Neural cell (in vitro differentiated cells): Measurements from ENCODE around the gene KCNJ4. TPM values are rescaled to one million over a fixed set of nuclear protein-coding genes. Genes with fewer than 3 reads are reported as not detected.

Experiments used
- H2AFZ ChIP-seq: fragments of 200-600, 300-800 bp; sonication (generic), shearing (Covaris generic); 2 replicates; pipeline ENCODE4 v1.6.0; 2014; ENCODE audit warnings: low read depth, mild to moderate bottlenecking, antibody characterized with exemption, low read length, moderate library complexity
- H3F3A ChIP-seq: fragments of 200-600 bp; shearing (Covaris generic); 2 replicates; pipeline ENCODE4 v1.6.1; 2016; ENCODE audit warnings: mild to moderate bottlenecking, moderate library complexity, mixed read lengths, antibody characterized with exemption, low read length; ENCODE audit not compliant: insufficient read depth, poor library complexity, severe bottlenecking
- H3K27ac ChIP-seq: fragments of 200-600, 300-800 bp; sonication (generic), shearing (Covaris generic); 2 replicates; pipeline ENCODE4 v1.5.1; 2014; ENCODE audit warnings: mild to moderate bottlenecking, low read length, moderate library complexity
- H3K27me3 ChIP-seq: fragments of 300-800, 200-600 bp; sonication (generic), shearing (Covaris generic); 2 replicates; pipeline ENCODE4 v1.6.0; 2014; ENCODE audit warnings: mild to moderate bottlenecking, low read depth, low read length, moderate library complexity; ENCODE audit not compliant: insufficient read depth
- H3K36me3 ChIP-seq: fragments of 300-800, 200-600 bp; sonication (generic), shearing (Covaris generic); 2 replicates; pipeline ENCODE4 v1.5.1; 2014; ENCODE audit warnings: mild to moderate bottlenecking, antibody characterized with exemption, low read length, moderate library complexity; ENCODE audit not compliant: insufficient read depth
- H3K4me2 ChIP-seq: fragments of 300-800, 200-600 bp; sonication (generic), shearing (Covaris generic); 2 replicates; pipeline ENCODE4 v1.6.0; 2014; ENCODE audit warnings: mild to moderate bottlenecking, low read length
- H3K4me3 ChIP-seq: fragments of 300-800, 200-600 bp; sonication (generic), shearing (Covaris generic); 2 replicates; pipeline ENCODE4 v1.5.1; 2014; ENCODE audit warnings: mild to moderate bottlenecking, low read length, moderate library complexity
- H3K79me2 ChIP-seq: fragments of 200-600 bp; shearing (Covaris generic); replicated peaks from 2 replicates; pipeline ENCODE4 v1.6.0; 2014; ENCODE audit warnings: mild to moderate bottlenecking, low read length, moderate library complexity; ENCODE audit not compliant: insufficient read depth
- H3K9ac ChIP-seq: fragments of 300-800, 200-600 bp; sonication (generic), shearing (Covaris generic); 2 replicates; pipeline ENCODE4 v1.6.1; 2016; ENCODE audit warnings: mild to moderate bottlenecking, low read length, mixed read lengths
- H3K9me2 ChIP-seq: fragments of 200-600 bp; shearing (Covaris generic); 2 replicates; pipeline ENCODE4 v1.6.1; 2016; ENCODE audit warnings: mild to moderate bottlenecking, low read length, mixed read lengths; ENCODE audit not compliant: insufficient read depth
- H3K9me3 ChIP-seq: fragments of 200-600, 300-800 bp; sonication (generic), shearing (Covaris generic); 2 replicates; pipeline ENCODE4 v1.6.1; 2016; ENCODE audit warnings: mild to moderate bottlenecking, mixed run types, low read length, moderate library complexity, mixed read lengths
- H4K20me1 ChIP-seq: fragments of 200-600 bp; shearing (Covaris generic); 2 replicates; pipeline ENCODE4 v1.6.1; 2016; ENCODE audit warnings: mild to moderate bottlenecking, mixed run types; ENCODE audit not compliant: insufficient read depth
- CTCF ChIP-seq: fragments of 450-650 bp; IDR thresholded peaks from 2 replicates; pipeline ENCODE4 v1.5.1; 2014; ENCODE audit warnings: antibody characterized with exemption, mild to moderate bottlenecking, moderate library complexity; ENCODE audit not compliant: poor library complexity, severe bottlenecking
- EP300 ChIP-seq: fragments of 450-650 bp; conservative IDR thresholded peaks from 2 replicates; pipeline ENCODE4 v1.6.1; 2014; ENCODE audit warnings: antibody characterized with exemption, mild to moderate bottlenecking, moderate library complexity; ENCODE audit not compliant: poor library complexity, severe bottlenecking
- EZH2 ChIP-seq: fragments of 200-600, 300-800 bp; shearing (Covaris generic), sonication (generic); IDR thresholded peaks from 2 replicates; pipeline ENCODE4 v1.6.1; 2014; ENCODE audit warnings: antibody characterized with exemption, low read length, borderline replicate concordance, mild to moderate bottlenecking; ENCODE audit not compliant: insufficient read depth, poor library complexity, severe bottlenecking
- MXI1 ChIP-seq: fragments of 450-650 bp; conservative IDR thresholded peaks from 2 replicates; pipeline ENCODE4 v1.6.1; 2014; ENCODE audit warnings: antibody characterized with exemption, mild to moderate bottlenecking; ENCODE audit not compliant: poor library complexity, severe bottlenecking
- POLR2AphosphoS5 ChIP-seq: IDR thresholded peaks from 2 replicates; pipeline ENCODE4 v1.6.1; 2012
- RAD21 ChIP-seq: fragments of 450-650 bp; conservative IDR thresholded peaks from 2 replicates; pipeline ENCODE4 v1.6.1; 2014; ENCODE audit warnings: antibody characterized with exemption, mild to moderate bottlenecking, moderate library complexity
- REST ChIP-seq: IDR thresholded peaks from 2 replicates; pipeline ENCODE4 v1.6.1; 2012; ENCODE audit warnings: borderline replicate concordance
- SMC3 ChIP-seq: fragments of 450-650 bp; conservative IDR thresholded peaks from 2 replicates; pipeline ENCODE4 v1.6.1; 2014; ENCODE audit warnings: antibody characterized with exemption, mild to moderate bottlenecking, moderate library complexity; ENCODE audit not compliant: poor library complexity
- TAF1 ChIP-seq: IDR thresholded peaks from 2 replicates; pipeline ENCODE4 v1.6.1; 2012; ENCODE audit warnings: low read depth
- polyA plus RNA-seq: library from polyadenylated mRNA; depleted of rRNA; stranded (reverse); fragments of >200 nt; gene quantifications from 2 replicates; pipeline ENCODE4 v1.2.3, GENCODE V29; 2014

Gene KCNJ4
- polyA plus RNA-seq, 1 donor from 2014 or later = 1.7 TPM

- H3K27me3 ChIP-seq = no peaks in the 10 kb centered on the region
- no peak overlapping the region for H3K27ac ChIP-seq
- no peaks in the 10 kb centered on the region for H3K9me2 ChIP-seq
- H3K36me3 ChIP-seq = no peaks in the 10 kb centered on the region
- TF ChIP-seq RAD21 (no peak), POLR2AphosphoS5 (no peak), EZH2 (no peak), CTCF (no peak), TAF1 (no peak), EP300 (no peak), MXI1 (no peak), SMC3 (no peak), REST (no peak)
- H4K20me1 ChIP-seq = no peaks in the 10 kb centered on the region
- no peak overlapping the region for H3K4me2 ChIP-seq
- no peaks in the 10 kb centered on the region for H3F3A ChIP-seq
- H3K79me2 ChIP-seq = no peaks in the 10 kb centered on the region
- H3K4me3 ChIP-seq = no peak overlapping the region
- H2AFZ ChIP-seq = no peak overlapping the region
- H3K9me3 ChIP-seq = no peaks in the 10 kb centered on the region
- H3K9ac ChIP-seq = no peak overlapping the region
Observed at GRCh38 chr22:38435965-38436364, 19.0 kb downstream of the KCNJ4 start.

GRCh38 chr22:38435010-38435409 is 20.0 kb downstream of the KCNJ4 start:
- no peak overlapping the region for H3K4me2 ChIP-seq
- TF ChIP-seq EP300 = no peak
- no peak for TF ChIP-seq MXI1
- TF ChIP-seq REST = no peak
- no peak for TF ChIP-seq POLR2AphosphoS5
- no peak for TF ChIP-seq TAF1
- no peak for TF ChIP-seq RAD21
- no peak for TF ChIP-seq EZH2
- TF ChIP-seq CTCF = no peak
- no peak for TF ChIP-seq SMC3
- H3K9me3 ChIP-seq = no peaks in the 10 kb centered on the region

More at GRCh38 chr22:38435010-38435409, 20.0 kb downstream of the KCNJ4 start:
- Histone ChIP-seq H3K36me3 (no peaks in the 10 kb centered on the region), H3K79me2 (no peaks in the 10 kb centered on the region), H3K27me3 (no peaks in the 10 kb centered on the region), H3K4me3 (no peak overlapping the region), H3F3A (no peaks in the 10 kb centered on the region), H3K9me2 (no peaks in the 10 kb centered on the region), H2AFZ (no peak overlapping the region), H3K9ac (no peak overlapping the region), H4K20me1 (no peaks in the 10 kb centered on the region), H3K27ac (no peak overlapping the region)
